CD8-positive, alpha-beta memory T cell (primary cell): Measurements from ENCODE around the gene ADI1. TPM values are rescaled to one million over a fixed set of nuclear protein-coding genes. Genes with fewer than 3 reads are reported as not detected.

Experiments
- CTCF ChIA-PET: fragments of 350-600 bp; sonication (Branson Sonifier 250); formaldehyde crosslinking; loops from one replicate; lab custom pipeline; 2021; ENCODE audit warnings: antibody characterized with exemption; lab: Charles Lee
- POLR2A ChIA-PET: fragments of 350-600 bp; sonication (Branson Sonifier 250); formaldehyde crosslinking; loops from one replicate; lab custom pipeline; 2021; ENCODE audit warnings: antibody characterized with exemption; lab: Charles Lee
- DNase-seq, 5 donors: peaks; one replicate each; pipeline versions ENCODE4 v3.0.0 to v3.0.0-alpha.2; 2020 to 2022; ENCODE audit warnings: mixed read lengths in 1 of 5
- H3K27ac ChIP-seq: one replicate; pipeline ENCODE4 v1.7.0; 2013; ENCODE audit warnings: low read depth, mild to moderate bottlenecking, low read length, moderate library complexity
- H3K27me3 ChIP-seq: 2 replicates; pipeline ENCODE4 v1.7.0; 2013; ENCODE audit warnings: low read length, mild to moderate bottlenecking; ENCODE audit not compliant: insufficient read depth, poor library complexity, severe bottlenecking
- H3K36me3 ChIP-seq: 2 replicates; pipeline ENCODE4 v1.7.0; 2013; ENCODE audit warnings: mild to moderate bottlenecking, low read length, moderate library complexity; ENCODE audit not compliant: insufficient read depth
- H3K4me1 ChIP-seq: 2 replicates; pipeline ENCODE4 v1.7.0; 2013; ENCODE audit warnings: mild to moderate bottlenecking, low read length, moderate library complexity; ENCODE audit not compliant: insufficient read depth
- H3K4me3 ChIP-seq: 2 replicates; pipeline ENCODE4 v1.7.0; 2013; ENCODE audit warnings: mild to moderate bottlenecking, low read length
- H3K9me3 ChIP-seq: 2 replicates; pipeline ENCODE4 v1.7.0; 2013; ENCODE audit warnings: mild to moderate bottlenecking, low read length
- H3K27ac Mint-ChIP-seq, 8 donors: one replicate each; pipeline ENCODE4 v1.8.0; 2020 to 2021; ENCODE audit warnings: mixed read lengths in 8 of 8, mild to moderate bottlenecking in 6 of 8, inconsistent platforms in 3 of 8, moderate library complexity in 3 of 8
- H3K27me3 Mint-ChIP-seq, 2 donors: one replicate each; pipeline ENCODE4 v1.8.0; 2020 to 2021; ENCODE audit warnings: mixed read lengths in 2 of 2, mild to moderate bottlenecking in 1 of 2, moderate library complexity in 1 of 2
- H3K36me3 Mint-ChIP-seq, 3 donors: one replicate each; pipeline ENCODE4 v1.8.0; 2020 to 2021; ENCODE audit warnings: mixed read lengths in 3 of 3, inconsistent platforms in 1 of 3, mild to moderate bottlenecking in 1 of 3
- H3K4me1 Mint-ChIP-seq, 3 donors: one replicate each; pipeline ENCODE4 v1.8.0; 2020 to 2021; ENCODE audit warnings: mixed read lengths in 3 of 3, inconsistent platforms in 1 of 3, mild to moderate bottlenecking in 1 of 3
- H3K4me3 Mint-ChIP-seq, 7 donors: one replicate each; pipeline ENCODE4 v1.8.0; 2020 to 2021; ENCODE audit warnings: mixed read lengths in 7 of 7, mild to moderate bottlenecking in 6 of 7, moderate library complexity in 4 of 7, inconsistent platforms in 2 of 7
- H3K9me3 Mint-ChIP-seq, 5 donors: one replicate each; pipeline ENCODE4 v1.8.0; 2020 to 2022; ENCODE audit warnings: mixed read lengths in 5 of 5, mild to moderate bottlenecking in 3 of 5, moderate library complexity in 2 of 5, inconsistent platforms in 1 of 5
- polyA plus RNA-seq: library from polyadenylated mRNA; unstranded; fragments of 300-500 nt; fragmentation: Illumina TruSeq; gene quantifications from one replicate; pipeline ENCODE4 v1.2.3, GENCODE V29; 2021
- total RNA-seq, 2 experiments: library from RNA; stranded (reverse); gene quantifications; one replicate each; pipeline ENCODE4 v1.2.3, GENCODE V29; 2021

ADI1 gene
- total and polyA plus RNA-seq, 3 experiments from 2014 or later: 24.1 to 35.3 (median 33.0) TPM

- H3K36me3 ChIP-seq: peaks cover 53% of the 10 kb centered on the region
Observed at GRCh38 chr2:3553946-3554345, 34.6 kb upstream of the ADI1 start.

DNA sequence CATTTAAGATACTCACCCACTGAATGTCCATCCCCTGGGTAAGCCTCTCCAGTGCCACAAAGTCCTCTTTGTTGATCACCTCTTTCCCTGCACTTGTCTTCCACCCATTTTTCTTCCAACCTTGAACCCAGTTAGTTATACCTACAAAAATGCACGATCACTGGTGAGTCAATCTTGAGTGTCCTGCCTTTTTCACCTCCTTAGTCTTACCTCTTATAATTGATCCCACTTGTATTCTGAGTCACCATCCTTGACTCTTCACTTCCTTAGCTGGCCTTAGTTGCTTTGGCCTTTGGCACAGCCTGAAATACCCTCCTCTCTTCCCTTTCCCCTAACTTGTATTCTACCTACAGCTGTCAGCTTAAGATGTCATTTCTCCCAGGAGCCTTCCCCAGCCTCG, 28.6 kb upstream of the ADI1 start:
- Mint-ChIP-seq H3K4me3 (no peak overlapping the region), H3K27ac (peak overlapping the region in 2 of 8 donors; percentile 2 to 7), H3K36me3 (peaks cover 32 to 93% (median 39%) of the 10 kb centered on the region in 3 donors), H3K9me3 (no peaks in the 10 kb centered on the region), H3K27me3 (no peaks in the 10 kb centered on the region), H3K4me1 (peaks cover 0 to 3% (median 0%) of the 10 kb centered on the region in 3 donors)
- Histone ChIP-seq H3K27me3 (no peaks in the 10 kb centered on the region), H3K9me3 (no peaks in the 10 kb centered on the region), H3K36me3 (peaks cover 67% of the 10 kb centered on the region), H3K4me3 (no peak overlapping the region), H3K4me1 (no peaks in the 10 kb centered on the region), H3K27ac (no peak overlapping the region)
- CTCF ChIA-PET: no interaction called here
- POLR2A ChIA-PET: no interaction called here
- DNase-seq: no peak

More at GRCh38 chr2:3553946-3554345, 34.6 kb upstream of the ADI1 start:
- ChIA-PET POLR2A (interaction anchor here (0.8 kb wide), 1 partner anchor 36 kb away, joined by 3 read pairs; no protein-coding TSS in a partner anchor), CTCF (no interaction called here)
- Mint-ChIP-seq H3K9me3 (no peaks in the 10 kb centered on the region), H3K4me3 (no peak overlapping the region), H3K36me3 (peaks cover 12 to 85% (median 31%) of the 10 kb centered on the region in 3 donors), H3K4me1 (peaks cover 16 to 40% (median 34%) of the 10 kb centered on the region in 3 donors), H3K27ac (no peak overlapping the region), H3K27me3 (no peaks in the 10 kb centered on the region)
- Histone ChIP-seq H3K4me1 (peaks cover 15% of the 10 kb centered on the region), H3K27me3 (no peaks in the 10 kb centered on the region), H3K9me3 (no peaks in the 10 kb centered on the region), H3K4me3 (no peak overlapping the region), H3K27ac (no peak overlapping the region)
- DNase-seq: no peak

DNA sequence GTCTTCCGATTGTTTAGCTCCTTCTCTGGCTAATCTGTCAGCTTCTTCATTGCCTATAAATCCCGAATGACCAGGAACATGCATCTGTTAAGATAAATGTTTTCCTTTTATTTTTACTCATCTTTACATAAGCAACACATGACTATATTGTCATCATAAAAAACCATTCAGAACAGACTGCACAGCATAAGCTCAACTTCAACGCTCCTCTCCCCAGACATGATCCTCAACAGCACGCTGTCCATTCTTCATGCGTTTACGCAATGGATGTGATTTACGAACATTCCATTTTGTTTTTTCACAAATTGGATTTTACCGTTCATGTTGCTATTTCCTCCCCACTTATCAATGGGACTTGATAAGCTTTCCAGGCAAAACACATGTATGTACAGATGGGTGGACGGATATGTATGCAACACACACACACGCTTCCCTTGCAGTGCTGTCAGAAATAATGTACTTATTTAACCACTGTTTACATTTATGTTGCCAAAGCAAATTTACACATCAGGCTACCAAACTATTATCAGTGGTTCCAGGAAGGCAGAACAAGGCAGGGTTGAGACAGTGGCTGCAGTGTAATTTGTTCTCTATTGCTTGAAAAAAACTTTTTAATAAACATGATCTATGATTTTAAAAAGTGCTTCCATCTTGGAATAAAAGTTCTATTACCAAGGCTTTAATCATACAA, 26.6 kb upstream of the ADI1 start:
- H3K4me1 ChIP-seq: no peaks in the 10 kb centered on the region
- H3K27ac ChIP-seq: no peak overlapping the region
- H3K4me3 ChIP-seq: no peak overlapping the region
- H3K27me3 ChIP-seq: no peaks in the 10 kb centered on the region
- ChIA-PET CTCF (no interaction called here), POLR2A (no interaction called here)
- Mint-ChIP-seq H3K4me1 (peaks cover 0 to 9% (median 2%) of the 10 kb centered on the region in 3 donors), H3K4me3 (no peak overlapping the region), H3K9me3 (no peaks in the 10 kb centered on the region), H3K27me3 (no peaks in the 10 kb centered on the region), H3K36me3 (peaks cover 31 to 94% (median 48%) of the 10 kb centered on the region in 3 donors), H3K27ac (peak overlapping the region in 1 of 8 donors; percentile 43)
- H3K9me3 ChIP-seq: no peaks in the 10 kb centered on the region
- no peak for DNase-seq
- H3K36me3 ChIP-seq: peaks cover 67% of the 10 kb centered on the region

DNA sequence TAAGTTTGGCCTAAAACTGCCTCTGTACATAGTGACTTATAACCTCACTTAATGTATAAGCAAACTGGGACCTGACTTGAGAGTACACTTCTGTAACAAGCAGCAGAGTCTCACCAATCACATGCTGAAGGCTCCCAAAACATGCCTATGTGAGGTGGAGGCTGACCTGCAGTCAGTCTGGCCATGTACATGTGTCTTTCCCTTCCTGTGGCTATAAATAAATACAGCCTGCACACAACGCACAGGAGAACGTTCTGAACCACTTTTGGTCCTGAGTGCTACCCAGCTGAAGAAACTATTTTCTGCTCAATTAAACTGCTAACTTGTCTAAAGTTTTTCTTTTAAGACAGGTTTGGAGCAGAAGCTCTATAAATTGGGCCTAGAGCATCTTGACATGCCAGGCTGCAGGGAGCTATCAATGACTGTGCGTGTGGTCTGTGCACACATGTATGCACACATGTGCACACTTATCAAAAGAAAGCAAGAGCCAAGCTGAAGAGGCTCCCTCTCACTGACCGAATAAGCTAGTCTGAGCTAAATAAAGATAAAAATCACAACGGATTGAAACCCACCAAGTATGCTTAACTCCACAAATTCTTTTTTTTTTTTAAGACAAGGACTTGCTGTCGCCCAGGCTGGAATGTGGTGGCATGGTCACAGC, 23.8 kb upstream of the ADI1 start:
- Mint-ChIP-seq H3K9me3 (no peaks in the 10 kb centered on the region), H3K36me3 (peaks cover 13 to 83% (median 30%) of the 10 kb centered on the region in 3 donors), H3K27me3 (no peaks in the 10 kb centered on the region), H3K4me3 (no peak overlapping the region), H3K4me1 (peaks cover 0 to 9% (median 0%) of the 10 kb centered on the region in 3 donors), H3K27ac (peak overlapping the region in 3 of 8 donors; percentile 26 to 62 (median 38))
- ChIA-PET CTCF (no interaction called here), POLR2A (no interaction called here)
- H3K27ac ChIP-seq: no peak overlapping the region
- H3K4me3 ChIP-seq: no peak overlapping the region
- H3K4me1 ChIP-seq: no peaks in the 10 kb centered on the region
- no peaks in the 10 kb centered on the region for H3K27me3 ChIP-seq
- peaks cover 45% of the 10 kb centered on the region for H3K36me3 ChIP-seq
- DNase-seq: no peak
- H3K9me3 ChIP-seq: no peaks in the 10 kb centered on the region

DNA sequence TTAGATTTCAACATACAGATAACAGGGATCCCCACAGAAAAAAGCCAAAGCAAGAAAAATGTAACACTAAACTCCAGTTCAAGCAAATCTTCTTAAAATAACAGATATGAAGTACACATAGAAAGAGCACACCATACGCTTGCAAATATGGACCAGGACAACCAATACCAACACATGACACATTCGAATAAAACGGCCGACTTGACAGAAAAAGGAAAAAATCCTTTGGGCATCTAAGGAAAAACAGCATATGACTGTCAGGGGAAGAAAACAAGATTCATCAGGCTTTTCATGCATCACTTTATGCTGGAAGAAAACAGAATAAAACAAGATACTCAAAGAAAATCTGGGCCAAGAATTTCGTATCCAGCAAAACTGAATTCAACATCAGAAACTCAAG, 22.8 kb upstream of the ADI1 start:
- H3K27me3 ChIP-seq: no peaks in the 10 kb centered on the region
- H3K27ac ChIP-seq: no peak overlapping the region
- DNase-seq: no peak
- H3K4me1 ChIP-seq: no peaks in the 10 kb centered on the region
- ChIA-PET CTCF (no interaction called here), POLR2A (no interaction called here)
- H3K36me3 Mint-ChIP-seq: peaks cover 7 to 75% (median 26%) of the 10 kb centered on the region in 3 donors
- H3K27ac Mint-ChIP-seq: peak overlapping the region in 1 of 8 donors; percentile 19
- H3K27me3 Mint-ChIP-seq: no peaks in the 10 kb centered on the region
- H3K9me3 ChIP-seq: no peaks in the 10 kb centered on the region
- no peaks in the 10 kb centered on the region for H3K9me3 Mint-ChIP-seq
- H3K4me3 ChIP-seq: no peak overlapping the region
- H3K36me3 ChIP-seq: peaks cover 41% of the 10 kb centered on the region
- H3K4me1 Mint-ChIP-seq: peaks cover 0 to 9% (median 0%) of the 10 kb centered on the region in 3 donors
- H3K4me3 Mint-ChIP-seq: no peak overlapping the region

GRCh38 chr2:3539836-3540235, 20.5 kb upstream of the ADI1 start:
- Histone ChIP-seq H3K36me3 (peaks cover 25% of the 10 kb centered on the region), H3K9me3 (no peaks in the 10 kb centered on the region), H3K27me3 (no peaks in the 10 kb centered on the region), H3K27ac (no peak overlapping the region), H3K4me3 (no peak overlapping the region), H3K4me1 (no peaks in the 10 kb centered on the region)
- Mint-ChIP-seq H3K27ac (no peak overlapping the region), H3K9me3 (no peaks in the 10 kb centered on the region), H3K4me1 (peaks cover 1 to 9% (median 6%) of the 10 kb centered on the region in 3 donors), H3K4me3 (no peak overlapping the region), H3K27me3 (peaks cover 0 to 2% of the 10 kb centered on the region in 2 donors), H3K36me3 (peaks cover 7 to 52% (median 21%) of the 10 kb centered on the region in 3 donors)
- DNase-seq: no peak
- POLR2A ChIA-PET: interaction anchor here (0.8 kb wide), 1 partner anchor 18 kb away, joined by 3 read pairs; the partner anchor contains the start of gene RNASEH1
- CTCF ChIA-PET: no interaction called here

GRCh38 chr2:3536682-3537632, 17.6 kb upstream of the ADI1 start:
- Mint-ChIP-seq H3K4me3 (peak overlapping the region; percentile 60 to 84 (median 67)), H3K27ac (peak overlapping the region in 6 of 8 donors; percentile 25 to 79 (median 46)), H3K36me3 (peaks cover 0 to 25% (median 5%) of the 10 kb centered on the region in 3 donors), H3K27me3 (peaks cover 0 to 2% of the 10 kb centered on the region in 2 donors), H3K4me1 (peaks cover 1 to 6% (median 3%) of the 10 kb centered on the region in 3 donors), H3K9me3 (no peaks in the 10 kb centered on the region)
- ChIA-PET CTCF (interaction anchor here (1.2 kb wide), 1 partner anchor 16 kb away, joined by 3 read pairs; no protein-coding TSS in a partner anchor), POLR2A (no interaction called here)
- Histone ChIP-seq H3K27me3 (no peaks in the 10 kb centered on the region), H3K4me3 (no peak overlapping the region), H3K27ac (peak overlapping the region; percentile 72), H3K9me3 (no peaks in the 10 kb centered on the region), H3K36me3 (peaks cover 2% of the 10 kb centered on the region), H3K4me1 (no peaks in the 10 kb centered on the region)
- peak in 1 of 5 donors; percentile 16 for DNase-seq
